Esophagus muscularis mucosa (tissue), 3 donors: Measurements from ENCODE around the gene KHDC4.

Experiments used
- POLR2A ChIP-seq: fragments of 450-650 bp; IDR thresholded peaks from one replicate; pipeline ENCODE4 v1.6.1; 2017; ENCODE audit warnings: antibody characterized with exemption, moderate library complexity, mild to moderate bottlenecking, low read depth
- POLR2AphosphoS5 ChIP-seq, 2 donors: sonication (generic); formaldehyde crosslinking; IDR thresholded peaks; one replicate each; pipeline ENCODE4 v1.6.1; 2017; ENCODE audit warnings: antibody characterized with exemption in 2 of 2
- TF ChIP-seq, protein P1 (sequence below), 3 experiments: fragments of 200-600 bp in 2 of 3; fragments of 450-650 bp in 1 of 3; sonication (generic) in 2 of 3; IDR thresholded peaks; one replicate each; pipeline ENCODE4 v1.5.1; 2017 to 2019; ENCODE audit warnings: antibody characterized with exemption in 3 of 3, mild to moderate bottlenecking in 2 of 3, moderate library complexity in 1 of 3

- TF ChIP-seq, protein P1, sequence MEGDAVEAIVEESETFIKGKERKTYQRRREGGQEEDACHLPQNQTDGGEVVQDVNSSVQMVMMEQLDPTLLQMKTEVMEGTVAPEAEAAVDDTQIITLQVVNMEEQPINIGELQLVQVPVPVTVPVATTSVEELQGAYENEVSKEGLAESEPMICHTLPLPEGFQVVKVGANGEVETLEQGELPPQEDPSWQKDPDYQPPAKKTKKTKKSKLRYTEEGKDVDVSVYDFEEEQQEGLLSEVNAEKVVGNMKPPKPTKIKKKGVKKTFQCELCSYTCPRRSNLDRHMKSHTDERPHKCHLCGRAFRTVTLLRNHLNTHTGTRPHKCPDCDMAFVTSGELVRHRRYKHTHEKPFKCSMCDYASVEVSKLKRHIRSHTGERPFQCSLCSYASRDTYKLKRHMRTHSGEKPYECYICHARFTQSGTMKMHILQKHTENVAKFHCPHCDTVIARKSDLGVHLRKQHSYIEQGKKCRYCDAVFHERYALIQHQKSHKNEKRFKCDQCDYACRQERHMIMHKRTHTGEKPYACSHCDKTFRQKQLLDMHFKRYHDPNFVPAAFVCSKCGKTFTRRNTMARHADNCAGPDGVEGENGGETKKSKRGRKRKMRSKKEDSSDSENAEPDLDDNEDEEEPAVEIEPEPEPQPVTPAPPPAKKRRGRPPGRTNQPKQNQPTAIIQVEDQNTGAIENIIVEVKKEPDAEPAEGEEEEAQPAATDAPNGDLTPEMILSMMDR (IDR thresholded peaks at IDR 0.05): no peak
- TF ChIP-seq POLR2A (no peak), POLR2AphosphoS5 (IDR thresholded peaks at IDR 0.05) (peak in 1 of 2 donors; percentile 60)
Observed at GRCh38 chr1:155976062-155976912, 42.1 kb upstream of the KHDC4 start.
